Lower lobe of right lung (tissue), 2 donors: ENCODE data around the gene WAS. TPM values are rescaled to one million over a fixed set of nuclear protein-coding genes. Genes with fewer than 3 reads are reported as not detected.
"Not testable (repeated sequence)": the region's sequence is repeated elsewhere in the genome, so short reads cannot be mapped to it uniquely, and the experiment has no call there.

Experiments
- ATAC-seq, 2 donors: fragments of 200-7000 bp; cut with Tn5 transposase; one replicate each; pipeline ENCODE4 v1.9.1; 2020 to 2022; ENCODE audit warnings: mild to moderate bottlenecking in 2 of 2, moderate library complexity in 2 of 2
- DNase-seq: peaks from one replicate; pipeline ENCODE4 v3.0.0-alpha.2; 2020
- H3K27ac ChIP-seq: fragments of 200-600 bp; one replicate; pipeline ENCODE4 v1.8.0; 2022
- H3K27me3 ChIP-seq: fragments of 200-600 bp; one replicate; pipeline ENCODE4 v1.8.0; 2022; ENCODE audit warnings: low read depth
- H3K36me3 ChIP-seq: fragments of 200-600 bp; one replicate; pipeline ENCODE4 v1.8.0; 2022; ENCODE audit warnings: mild to moderate bottlenecking
- H3K4me1 ChIP-seq: fragments of 200-600 bp; one replicate; pipeline ENCODE4 v1.8.0; 2022
- H3K4me3 ChIP-seq: fragments of 200-600 bp; one replicate; pipeline ENCODE4 v1.8.0; 2022; ENCODE audit warnings: mild to moderate bottlenecking
- H3K9me3 ChIP-seq: fragments of 200-600 bp; one replicate; pipeline ENCODE4 v1.8.0; 2022
- intact Hi-C: fragments of 100-400 bp; cut with DNase I; formaldehyde crosslinking; loops from one replicate; pipeline ENCODE4 v1.11.0; 2022
- total RNA-seq: library from RNA; stranded (reverse); fragmentation: NEBNext Ultra II Directional; extraction: Animal tissue kit (Norgen Biotek cat#: 25700); gene quantifications from one replicate; pipeline ENCODE4 v1.2.1, GENCODE V29; 2021
- TF ChIP-seq, protein P1 (sequence below): fragments of 200-600 bp; IDR thresholded peaks from one replicate; pipeline ENCODE4 v1.8.0; 2022; ENCODE audit warnings: antibody characterized with exemption, mild to moderate bottlenecking
- donor health status: DM: no; HTN: yes; CAD: no; lungs with severe emphysema.

The WAS gene
- total RNA-seq, 1 donor from 2014 or later, result 40.3 TPM

DNA sequence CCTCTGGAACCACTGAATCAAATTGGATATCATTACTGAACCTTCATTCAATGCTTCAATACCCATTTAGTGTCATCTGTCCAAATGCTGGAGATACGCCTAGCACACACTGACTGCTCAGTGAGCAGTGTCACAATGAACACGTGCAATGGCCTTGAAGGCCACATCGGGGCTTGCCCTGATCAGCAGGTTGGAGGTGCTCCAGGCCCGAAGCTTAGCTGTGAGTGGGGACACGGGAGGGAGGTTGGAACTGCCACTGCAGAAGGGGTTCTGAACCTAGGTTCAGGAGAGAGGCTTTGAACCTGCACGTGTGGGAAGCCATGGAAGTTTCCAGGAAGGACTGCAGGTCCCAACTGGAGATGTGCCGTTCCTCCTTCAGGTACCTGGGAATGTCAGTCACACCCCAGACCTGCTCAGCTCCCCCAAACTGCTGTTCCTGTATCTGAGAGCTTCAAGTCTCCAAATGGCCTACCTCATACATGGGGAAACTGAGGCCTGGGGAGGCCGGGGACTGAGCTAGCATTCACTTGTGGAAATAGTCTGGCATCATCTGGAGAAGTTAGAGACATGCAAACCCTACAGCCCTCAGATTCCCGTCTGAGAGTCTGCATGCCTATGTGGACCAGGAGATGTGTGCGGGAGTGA lies 1.9 kb upstream of the WAS start:
- H3K27ac ChIP-seq, result peak overlapping the region; percentile 73
- no peaks in the 10 kb centered on the region for H3K27me3 ChIP-seq
- no peaks in the 10 kb centered on the region for H3K4me1 ChIP-seq
- H3K9me3 ChIP-seq, result no peaks in the 10 kb centered on the region
- TF ChIP-seq, protein P1, sequence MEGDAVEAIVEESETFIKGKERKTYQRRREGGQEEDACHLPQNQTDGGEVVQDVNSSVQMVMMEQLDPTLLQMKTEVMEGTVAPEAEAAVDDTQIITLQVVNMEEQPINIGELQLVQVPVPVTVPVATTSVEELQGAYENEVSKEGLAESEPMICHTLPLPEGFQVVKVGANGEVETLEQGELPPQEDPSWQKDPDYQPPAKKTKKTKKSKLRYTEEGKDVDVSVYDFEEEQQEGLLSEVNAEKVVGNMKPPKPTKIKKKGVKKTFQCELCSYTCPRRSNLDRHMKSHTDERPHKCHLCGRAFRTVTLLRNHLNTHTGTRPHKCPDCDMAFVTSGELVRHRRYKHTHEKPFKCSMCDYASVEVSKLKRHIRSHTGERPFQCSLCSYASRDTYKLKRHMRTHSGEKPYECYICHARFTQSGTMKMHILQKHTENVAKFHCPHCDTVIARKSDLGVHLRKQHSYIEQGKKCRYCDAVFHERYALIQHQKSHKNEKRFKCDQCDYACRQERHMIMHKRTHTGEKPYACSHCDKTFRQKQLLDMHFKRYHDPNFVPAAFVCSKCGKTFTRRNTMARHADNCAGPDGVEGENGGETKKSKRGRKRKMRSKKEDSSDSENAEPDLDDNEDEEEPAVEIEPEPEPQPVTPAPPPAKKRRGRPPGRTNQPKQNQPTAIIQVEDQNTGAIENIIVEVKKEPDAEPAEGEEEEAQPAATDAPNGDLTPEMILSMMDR, result no peak
- DNase-seq (no peak), ATAC-seq (no peak)
- intact Hi-C loops, result no loop called here
- H3K36me3 ChIP-seq, result no peaks in the 10 kb centered on the region
- no peak overlapping the region for H3K4me3 ChIP-seq

DNA sequence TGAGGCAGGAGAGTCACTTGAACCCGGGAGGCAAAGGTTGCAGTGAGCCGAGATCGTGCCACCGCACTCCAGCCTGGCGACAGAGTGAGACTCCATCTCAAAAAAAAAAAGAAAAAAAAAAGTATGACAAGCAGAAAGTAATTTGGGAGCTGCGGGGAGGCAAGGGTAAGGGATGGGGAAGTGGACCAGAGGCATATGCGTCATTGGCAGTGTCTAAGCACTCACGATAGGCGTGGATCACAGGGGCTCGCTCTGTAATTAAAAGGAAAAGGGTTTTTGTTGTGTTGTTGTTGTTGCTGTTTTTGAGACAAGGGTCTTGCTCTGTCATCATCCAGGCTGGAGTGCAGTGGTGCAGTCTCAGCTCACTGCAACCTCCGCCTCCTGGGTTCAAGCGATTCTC lies 804 bp upstream of the WAS start:
- intact Hi-C loops, H3K4me1 ChIP-seq, H3K9me3 ChIP-seq, DNase-seq, H3K36me3 ChIP-seq, H3K4me3 ChIP-seq, H3K27me3 ChIP-seq: not testable (repeated sequence)
- ATAC-seq, result peak; percentile 70 to 77
- peak overlapping the region; percentile 73 for H3K27ac ChIP-seq

DNA sequence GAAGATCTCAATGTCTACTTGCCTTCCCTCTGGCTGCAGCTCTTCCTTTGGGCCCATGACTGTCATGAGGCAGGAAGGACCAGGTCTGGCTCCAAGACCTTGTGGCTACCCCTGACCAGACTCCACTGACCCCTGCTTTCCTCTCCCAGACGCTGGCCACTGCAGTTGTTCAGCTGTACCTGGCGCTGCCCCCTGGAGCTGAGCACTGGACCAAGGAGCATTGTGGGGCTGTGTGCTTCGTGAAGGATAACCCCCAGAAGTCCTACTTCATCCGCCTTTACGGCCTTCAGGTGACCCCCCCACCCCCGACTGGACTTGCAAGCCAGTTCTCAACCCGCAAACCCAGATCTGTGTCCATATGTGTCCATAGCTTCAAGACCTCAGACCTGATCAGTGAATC lies 535 bp downstream of the WAS start:
- H3K4me1 ChIP-seq, result no peaks in the 10 kb centered on the region
- H3K4me3 ChIP-seq, result peak overlapping the region; percentile 46
- ATAC-seq, result no peak
- intact Hi-C loops, result no loop called here
- no peaks in the 10 kb centered on the region for H3K9me3 ChIP-seq
- H3K27me3 ChIP-seq, result no peaks in the 10 kb centered on the region
- no peaks in the 10 kb centered on the region for H3K36me3 ChIP-seq
- H3K27ac ChIP-seq, result peak overlapping the region; percentile 73
- DNase-seq, result no peak
- TF ChIP-seq, protein P1, result no peak

DNA sequence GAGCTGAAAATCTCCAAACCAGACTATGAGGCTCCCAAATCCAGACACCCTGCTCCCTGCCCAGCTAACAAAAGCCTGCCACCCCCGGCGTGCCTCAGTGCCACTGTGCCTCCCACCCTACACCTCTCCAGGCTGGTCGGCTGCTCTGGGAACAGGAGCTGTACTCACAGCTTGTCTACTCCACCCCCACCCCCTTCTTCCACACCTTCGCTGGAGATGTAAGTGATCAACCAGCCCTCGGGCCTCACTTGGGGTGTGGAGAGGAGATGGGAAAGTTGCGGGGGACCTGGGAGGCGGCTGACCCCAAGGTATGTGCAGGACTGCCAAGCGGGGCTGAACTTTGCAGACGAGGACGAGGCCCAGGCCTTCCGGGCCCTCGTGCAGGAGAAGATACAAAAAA lies 1.8 kb downstream of the WAS start:
- no peak for DNase-seq
- Histone ChIP-seq H3K4me1 (no peaks in the 10 kb centered on the region), H3K4me3 (no peak overlapping the region), H3K9me3 (no peaks in the 10 kb centered on the region), H3K27me3 (no peaks in the 10 kb centered on the region), H3K36me3 (no peaks in the 10 kb centered on the region), H3K27ac (no peak overlapping the region)
- intact Hi-C loops, result no loop called here
- TF ChIP-seq, protein P1, result no peak
- ATAC-seq, result no peak

DNA sequence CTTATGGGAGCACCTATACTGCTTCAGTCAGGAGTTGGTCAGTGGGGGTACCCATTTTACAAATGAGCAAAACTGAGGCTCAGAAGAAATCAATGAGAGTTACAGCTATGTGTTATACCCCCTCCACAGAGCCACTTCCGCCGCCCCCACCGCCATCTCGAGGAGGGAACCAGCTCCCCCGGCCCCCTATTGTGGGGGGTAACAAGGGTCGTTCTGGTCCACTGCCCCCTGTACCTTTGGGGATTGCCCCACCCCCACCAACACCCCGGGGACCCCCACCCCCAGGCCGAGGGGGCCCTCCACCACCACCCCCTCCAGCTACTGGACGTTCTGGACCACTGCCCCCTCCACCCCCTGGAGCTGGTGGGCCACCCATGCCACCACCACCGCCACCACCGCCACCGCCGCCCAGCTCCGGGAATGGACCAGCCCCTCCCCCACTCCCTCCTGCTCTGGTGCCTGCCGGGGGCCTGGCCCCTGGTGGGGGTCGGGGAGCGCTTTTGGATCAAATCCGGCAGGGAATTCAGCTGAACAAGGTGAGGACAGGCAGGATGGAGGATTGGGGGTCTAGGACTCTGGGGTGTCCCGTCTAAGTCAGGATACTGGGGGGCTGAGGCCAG lies 5.0 kb downstream of the WAS start:
- H3K36me3 ChIP-seq, result no peaks in the 10 kb centered on the region
- intact Hi-C loops, result no loop called here
- H3K4me3 ChIP-seq, result no peak overlapping the region
- H3K27me3 ChIP-seq, result no peaks in the 10 kb centered on the region
- H3K4me1 ChIP-seq, result no peaks in the 10 kb centered on the region
- no peaks in the 10 kb centered on the region for H3K9me3 ChIP-seq
- no peak overlapping the region for H3K27ac ChIP-seq
- no peak for DNase-seq
- TF ChIP-seq, protein P1, result no peak
- no peak for ATAC-seq

DNA sequence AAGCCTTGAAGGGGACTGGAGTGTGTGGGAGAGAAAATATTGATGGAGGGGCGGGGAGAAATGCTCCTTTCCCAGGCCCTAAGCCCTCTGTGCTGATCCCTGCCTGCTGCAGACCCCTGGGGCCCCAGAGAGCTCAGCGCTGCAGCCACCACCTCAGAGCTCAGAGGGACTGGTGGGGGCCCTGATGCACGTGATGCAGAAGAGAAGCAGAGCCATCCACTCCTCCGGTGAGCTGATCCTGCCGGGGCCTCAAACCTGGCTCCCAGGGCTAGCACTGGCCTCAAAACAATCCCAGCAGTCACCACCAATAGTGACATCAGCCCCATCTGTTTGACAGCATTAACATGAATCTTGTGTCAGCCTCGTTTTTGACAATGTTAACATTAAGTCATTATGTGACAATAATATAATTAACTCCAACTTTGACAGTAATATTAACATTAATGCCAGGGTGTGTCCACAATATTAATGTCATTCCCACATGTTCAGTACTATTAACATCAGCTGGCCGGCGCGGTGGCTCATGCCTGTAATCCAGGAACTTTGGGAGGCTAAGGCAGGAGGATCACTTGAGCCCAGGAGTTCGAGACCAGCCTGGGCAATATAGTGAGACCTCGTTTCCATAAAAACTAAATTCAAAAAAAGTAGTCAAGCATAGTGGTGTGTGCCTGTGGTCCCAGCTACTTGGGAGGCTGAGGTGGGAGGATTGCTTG lies 5.8 kb downstream of the WAS start:
- TF ChIP-seq, protein P1, result no peak
- Histone ChIP-seq H3K4me1 (no peaks in the 10 kb centered on the region), H3K27me3 (no peaks in the 10 kb centered on the region), H3K9me3 (no peaks in the 10 kb centered on the region), H3K36me3 (no peaks in the 10 kb centered on the region), H3K4me3 (no peak overlapping the region), H3K27ac (no peak overlapping the region)
- intact Hi-C loops, result no loop called here
- DNase-seq (no peak), ATAC-seq (no peak)

DNA sequence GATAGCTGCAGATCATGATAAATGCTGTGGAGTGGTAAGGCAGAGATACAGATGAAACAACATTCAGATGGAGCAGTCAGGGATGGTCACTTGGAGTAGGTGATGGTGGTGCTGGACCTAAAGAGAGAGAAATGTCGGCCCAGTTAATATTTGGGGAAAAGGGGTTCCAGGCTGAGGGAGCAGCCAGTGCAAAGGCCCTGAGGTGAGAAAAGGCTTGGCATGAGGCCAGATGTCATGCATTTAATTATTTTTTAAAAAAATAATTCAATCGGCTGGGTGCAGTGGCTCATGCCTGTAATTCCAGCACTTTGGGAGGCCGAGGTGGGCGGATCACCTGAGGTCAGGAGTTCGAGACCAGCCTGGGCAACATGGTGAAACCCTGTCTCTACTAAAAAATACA lies 8.1 kb downstream of the WAS start:
- intact Hi-C loops, H3K27ac ChIP-seq, H3K4me1 ChIP-seq, H3K4me3 ChIP-seq, H3K36me3 ChIP-seq, DNase-seq, H3K27me3 ChIP-seq, ATAC-seq, H3K9me3 ChIP-seq: not testable (repeated sequence)
